ENCODE data around the gene TGFBR2.

GRCh38 chr3:30721314-30721634 is 114.9 kb downstream of the TGFBR2 start:
- TF ChIP-seq ZNF558 (tag by site-specific recombination; IDR thresholded peaks at IDR 0.05) (no peak), MZF1 (tag by site-specific recombination; IDR thresholded peaks at IDR 0.05; ENCODE audit: borderline replicate concordance) (no peak), CTCF (tag by site-specific recombination; IDR thresholded peaks at IDR 0.05) (no peak), ZBTB8A (tag by site-specific recombination; IDR thresholded peaks at IDR 0.05) (no peak), ZNF776 (tag by site-specific recombination; IDR thresholded peaks at IDR 0.05; ENCODE audit: borderline replicate concordance) (no peak), ZIC2 (tag by site-specific recombination; IDR thresholded peaks at IDR 0.05) (no peak), ZNF837 (tag by site-specific recombination; IDR thresholded peaks at IDR 0.05) (no peak), KLF16 (tag by site-specific recombination; IDR thresholded peaks at IDR 0.05) (no peak)

Measured in HEK293 (cell line).